HG03439 (cell line): Measurements from ENCODE around the gene ACSF2.

ENCODE experiments used
- ATAC-seq: cut with Tn5 transposase; IDR thresholded peaks from one replicate; pipeline ENCODE4 v1.9.1; 2021; ENCODE audit warnings: mild to moderate bottlenecking, moderate library complexity; ENCODE audit not compliant: unreplicated experiment

Gene ACSF2

GRCh38 chr17:50476545-50477315 lies 50.7 kb downstream of the ACSF2 start:
- no peak for ATAC-seq

DNA sequence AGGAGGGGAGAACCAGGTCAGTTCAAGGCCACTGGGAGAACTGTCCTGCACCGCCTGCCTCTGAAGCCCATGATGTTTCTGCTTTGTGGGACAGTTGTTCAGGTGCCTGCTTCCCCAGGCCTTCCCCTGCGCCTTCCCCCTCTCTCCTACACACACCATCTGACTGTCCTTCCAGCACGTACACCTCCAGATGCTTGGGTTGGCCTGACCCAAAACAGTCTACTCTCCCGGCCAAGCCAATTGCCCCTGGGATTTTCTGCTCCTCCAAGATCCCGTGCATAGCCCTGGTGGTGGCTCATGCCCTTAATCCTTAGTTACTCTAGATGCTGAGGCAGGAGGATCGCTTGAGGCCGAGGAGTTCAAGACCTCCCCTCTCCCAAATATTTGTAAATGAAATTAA lies 52.0 kb downstream of the ACSF2 start:
- no peak for ATAC-seq

DNA sequence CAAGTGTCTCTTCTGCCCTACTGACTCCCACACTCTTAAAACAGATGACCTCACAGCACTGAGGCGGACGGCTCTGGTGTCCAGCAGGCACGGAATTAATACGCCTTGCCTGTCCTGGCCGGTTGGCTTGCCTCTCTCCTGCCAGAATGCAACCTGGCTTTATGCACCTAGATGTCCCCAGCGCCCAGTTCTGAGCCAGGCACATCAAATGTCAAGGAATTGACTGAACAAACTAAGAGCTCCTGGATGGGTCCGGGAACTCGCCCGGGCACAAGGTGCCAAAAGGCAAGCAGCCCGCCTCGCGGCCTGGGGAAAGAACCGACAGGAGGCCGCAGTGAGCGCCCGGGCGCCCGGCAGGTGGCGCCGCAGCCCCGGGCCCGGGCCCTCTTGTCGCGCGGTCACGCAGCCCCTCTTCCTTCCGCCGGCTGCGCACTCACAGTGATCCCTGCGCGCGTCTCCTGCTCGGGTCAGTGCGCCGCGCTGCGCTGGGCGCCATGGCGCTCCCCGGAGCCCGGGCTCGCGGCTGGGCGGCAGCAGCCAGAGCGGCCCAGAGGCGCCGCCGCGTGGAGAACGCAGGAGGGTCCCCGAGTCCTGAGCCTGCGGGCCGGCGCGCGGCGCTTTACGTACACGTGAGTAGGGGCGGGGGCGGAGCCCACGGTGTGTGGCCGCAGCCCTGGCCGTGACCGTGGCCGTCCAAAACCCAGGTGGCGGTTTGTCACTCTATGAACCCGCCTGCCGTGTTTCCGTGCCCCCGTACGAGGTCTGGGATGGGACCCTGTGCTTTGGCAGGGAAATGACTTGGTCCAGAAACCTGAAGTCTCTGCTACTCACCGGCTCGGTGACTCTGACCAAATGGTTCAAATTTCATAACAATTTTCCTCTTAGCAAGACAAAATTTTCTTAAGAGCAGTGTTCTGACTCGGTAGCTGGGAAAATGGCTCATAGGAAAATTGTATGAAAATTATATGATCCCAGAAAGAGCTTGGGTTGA lies 52.7 kb downstream of the ACSF2 start, which contains the start of gene RSAD1:
Gene RSAD1 (plus strand): TSS at position 470 of the 991 bp plus-strand sequence. CDS start 25 bp downstream, at position 495.
- ATAC-seq = peak; percentile 81

GRCh38 chr17:50479522-50480141 lies 53.6 kb downstream of the ACSF2 start:
- no peak for ATAC-seq

GRCh38 chr17:50480142-50480764 lies 54.2 kb downstream of the ACSF2 start:
- no peak for ATAC-seq

GRCh38 chr17:50480854-50481490 lies 55.0 kb downstream of the ACSF2 start:
- ATAC-seq = no peak

DNA sequence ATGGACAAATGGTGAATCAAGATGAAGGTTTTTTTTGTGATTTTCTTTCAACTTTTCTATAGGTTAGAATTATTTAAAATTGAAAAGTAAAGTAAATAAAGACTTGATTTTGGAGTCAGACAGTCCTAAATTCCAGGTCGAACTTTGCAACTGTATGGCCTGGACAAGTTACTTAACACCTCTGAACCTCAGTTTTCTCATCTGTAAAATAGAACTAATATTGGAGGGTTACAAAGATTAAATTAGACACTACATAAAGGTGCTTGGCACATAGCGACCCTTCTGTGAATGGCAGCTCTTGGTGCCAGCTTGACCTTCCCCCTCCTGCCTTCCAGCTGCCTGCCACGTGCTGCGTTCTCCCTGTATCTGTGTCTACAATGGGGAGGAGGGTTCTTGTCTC lies 55.6 kb downstream of the ACSF2 start:
- no peak for ATAC-seq

- no peak for ATAC-seq
These were observed 56.1 kb downstream of the ACSF2 start for GRCh38 chr17:50482110-50482509.

DNA sequence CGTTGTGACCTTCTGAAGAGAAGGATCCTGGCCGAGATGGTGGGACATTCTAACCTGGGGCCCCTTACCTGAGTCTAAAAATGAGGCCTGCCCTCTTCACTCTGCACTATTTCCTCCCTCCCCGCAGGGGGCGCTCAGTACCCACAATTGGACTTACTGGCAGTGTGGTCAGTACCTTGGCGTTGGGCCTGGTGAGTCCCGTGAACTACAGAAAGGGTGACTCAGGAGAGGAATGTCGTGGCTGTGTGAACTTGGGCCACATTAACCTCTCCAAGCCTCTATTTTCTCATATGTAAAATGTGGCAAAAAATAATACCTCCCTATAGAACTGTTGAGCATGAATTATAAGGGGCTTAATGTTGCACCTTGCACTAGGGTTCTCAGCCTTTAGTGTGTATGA lies 56.5 kb downstream of the ACSF2 start:
- no peak for ATAC-seq

GRCh38 chr17:50483266-50483665 lies 57.2 kb downstream of the ACSF2 start:
- ATAC-seq = no peak

DNA sequence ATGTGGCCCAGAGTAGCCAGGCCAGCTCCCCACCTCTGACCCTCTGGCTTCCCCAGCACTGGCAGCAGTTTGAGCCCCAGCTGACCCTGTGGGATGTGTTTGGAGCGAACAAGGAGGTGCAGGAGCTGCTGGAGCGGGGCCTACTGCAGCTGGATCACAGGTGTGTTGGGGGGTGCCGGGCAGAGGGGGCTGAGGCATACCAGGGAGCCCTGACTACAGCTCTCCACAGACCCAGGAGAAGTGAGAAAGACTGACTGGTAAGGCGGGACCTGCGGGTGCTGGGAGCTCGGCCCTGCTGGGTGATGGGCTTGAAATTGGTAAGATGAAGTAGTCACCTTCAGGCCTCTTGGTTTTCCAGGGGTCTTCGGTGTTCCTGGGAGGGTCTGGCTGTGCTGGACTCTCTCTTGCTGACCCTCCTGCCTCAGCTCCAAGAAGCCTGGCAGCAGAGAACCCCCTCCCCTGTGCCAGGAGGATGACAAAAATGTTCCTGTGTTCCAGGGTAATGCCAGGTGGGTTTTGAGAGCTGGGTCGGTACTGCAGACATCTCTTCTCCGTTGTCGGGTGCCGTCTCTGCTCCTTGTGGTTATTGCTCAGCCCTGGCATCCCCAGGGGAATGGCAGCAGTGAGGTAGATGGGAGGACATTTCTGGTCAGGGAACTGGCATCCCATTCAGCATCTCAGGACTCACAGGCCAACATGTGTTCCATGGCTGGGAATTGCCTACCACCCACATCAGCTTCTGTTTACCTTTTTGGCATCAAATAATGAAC lies 58.6 kb downstream of the ACSF2 start:
- no peak for ATAC-seq

GRCh38 chr17:50487213-50488096 lies 61.4 kb downstream of the ACSF2 start:
- no peak for ATAC-seq

GRCh38 chr17:50488880-50489279 lies 62.9 kb downstream of the ACSF2 start:
- no peak for ATAC-seq

DNA sequence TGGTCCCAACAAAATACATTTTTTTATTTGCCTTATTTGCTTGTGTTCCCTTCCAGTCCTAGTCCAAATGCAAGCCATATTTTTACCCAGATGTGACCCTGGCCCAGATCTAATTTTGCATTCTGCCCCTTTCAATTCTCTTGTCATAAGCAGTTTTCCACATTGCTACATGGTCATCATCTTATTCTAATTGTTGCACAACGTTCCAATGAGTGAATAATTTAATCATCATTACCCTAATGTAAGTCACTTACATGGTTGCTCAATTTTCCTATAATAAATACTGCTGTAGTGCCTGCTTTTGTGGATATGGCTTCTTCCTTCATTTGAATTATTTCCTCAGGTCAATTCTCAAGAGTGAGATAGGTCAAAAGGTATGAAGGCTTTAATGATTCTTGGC lies 65.5 kb downstream of the ACSF2 start:
- no peak for ATAC-seq

DNA sequence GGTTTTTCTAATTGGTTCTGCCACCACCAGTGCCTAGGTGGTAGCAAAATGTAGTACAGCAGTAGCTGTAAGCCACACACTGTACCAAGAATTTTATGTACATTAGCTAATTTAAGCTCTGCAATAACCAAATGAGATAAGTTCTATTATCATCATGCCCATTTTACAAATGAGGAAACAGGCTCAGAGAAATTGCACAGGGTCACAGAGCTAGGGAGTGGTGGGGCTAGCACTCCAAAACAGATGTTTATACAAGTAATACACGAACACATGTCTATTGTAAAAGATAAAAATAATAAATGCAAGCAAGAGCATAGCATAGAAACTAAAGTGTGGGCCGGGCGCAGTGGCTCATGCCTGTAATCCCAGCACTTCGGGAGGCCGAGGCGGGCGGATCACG lies 66.2 kb downstream of the ACSF2 start:
- no peak for ATAC-seq

- no peak for ATAC-seq
These were observed 67.7 kb downstream of the ACSF2 start for GRCh38 chr17:50493744-50494143.

DNA sequence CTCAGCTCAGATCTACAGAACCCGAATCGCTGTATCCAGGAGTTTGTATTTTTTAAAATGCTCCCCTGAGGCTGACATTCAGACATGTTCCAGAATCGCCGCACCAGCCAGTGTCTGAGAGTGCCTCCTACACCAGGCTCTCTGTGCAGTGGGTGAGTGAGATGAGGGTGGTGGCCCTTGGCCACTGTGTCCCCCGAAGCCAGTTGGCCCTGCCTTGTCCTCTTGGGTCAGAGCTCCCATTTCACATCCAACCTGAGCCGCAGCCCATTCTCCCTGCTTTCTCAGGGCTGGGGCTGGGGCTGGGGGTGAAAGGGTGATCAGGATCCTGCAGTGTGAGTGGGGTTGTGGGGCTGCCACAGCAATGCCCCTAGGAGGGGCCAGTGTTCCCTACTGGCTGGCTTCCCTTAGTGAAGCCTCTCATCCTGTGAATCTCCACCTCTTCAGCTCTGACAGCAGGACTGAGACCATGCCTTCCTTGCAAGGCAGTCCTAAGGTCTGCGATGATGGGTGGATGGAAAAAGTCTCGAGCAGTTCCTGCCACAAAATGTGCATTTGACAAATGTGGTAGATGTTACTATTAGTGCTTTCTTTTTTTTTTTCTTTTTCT lies 69.3 kb downstream of the ACSF2 start:
- ATAC-seq = no peak

DNA sequence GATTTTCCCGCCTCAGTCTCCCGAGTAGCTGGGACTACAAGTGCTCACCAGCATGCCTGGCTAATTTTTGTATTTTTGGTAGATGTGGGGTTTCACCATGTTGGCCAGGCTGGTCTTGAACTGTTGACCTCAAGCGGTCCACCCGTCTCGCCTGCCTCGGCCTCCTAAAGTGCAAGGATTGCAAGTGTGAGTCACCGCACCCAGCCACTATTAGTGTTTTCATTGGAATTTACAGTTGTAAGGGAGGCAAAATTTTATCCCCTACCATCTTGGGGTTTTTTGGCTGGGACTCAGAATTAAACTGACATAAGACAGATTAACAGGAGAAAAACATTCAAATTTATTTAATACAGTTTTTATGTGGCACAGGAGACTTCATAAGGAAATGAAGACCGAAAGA lies 69.9 kb downstream of the ACSF2 start:
- ATAC-seq = no peak
